Common myeloid progenitor, CD34-positive (primary cell): ENCODE data around the gene RABGAP1.

Experiments used
- CTCF ChIA-PET: fragments of 350-600 bp; sonication (Branson Sonifier 250); formaldehyde crosslinking; loops from one replicate; lab custom pipeline; 2021; ENCODE audit warnings: antibody characterized with exemption; lab: Charles Lee
- POLR2A ChIA-PET: fragments of 350-600 bp; sonication (Branson Sonifier 250); formaldehyde crosslinking; loops from one replicate; lab custom pipeline; 2021; ENCODE audit warnings: antibody characterized with exemption; lab: Charles Lee
- DNase-seq, 3 donors: peaks; one replicate each; pipeline versions ENCODE4 v3.0.0 to v3.0.0-alpha.2; 2013
- H3K27ac ChIP-seq, 2 experiments: 1 replicate in 1 of 2; 2 replicates in 1 of 2; pipeline ENCODE4 v1.7.0; 2013; ENCODE audit warnings: inconsistent platforms in 2 of 2, low read length in 2 of 2, mild to moderate bottlenecking in 2 of 2, low read depth in 1 of 2, moderate library complexity in 1 of 2; ENCODE audit not compliant: severe bottlenecking in 2 of 2, insufficient read depth in 1 of 2, poor library complexity in 1 of 2
- H3K27me3 ChIP-seq, 5 experiments: replicated peaks in 2 of 5; 1 replicate in 3 of 5; 2 replicates in 2 of 5; pipeline versions ENCODE4 v1.6.1 to v1.7.0; 2013; ENCODE audit warnings: low read length in 4 of 5, mild to moderate bottlenecking in 2 of 5, moderate library complexity in 2 of 5, inconsistent platforms in 1 of 5; ENCODE audit not compliant: insufficient read depth in 5 of 5, control insufficient read depth in 4 of 5
- H3K36me3 ChIP-seq, 4 experiments: 1 replicate in 2 of 4; 2 replicates in 2 of 4; pipeline versions ENCODE4 v1.6.1 to v1.7.0; 2013; ENCODE audit warnings: low read length in 3 of 4, control low read depth in 1 of 4, mild to moderate bottlenecking in 1 of 4; ENCODE audit not compliant: control insufficient read depth in 4 of 4, insufficient read depth in 4 of 4
- H3K4me1 ChIP-seq, 4 experiments: 1 replicate in 3 of 4; 2 replicates in 1 of 4; pipeline versions ENCODE4 v1.6.1 to v1.7.1; 2013; ENCODE audit warnings: low read length in 3 of 4, mild to moderate bottlenecking in 3 of 4, control low read depth in 1 of 4, inconsistent platforms in 1 of 4, moderate library complexity in 1 of 4; ENCODE audit not compliant: control insufficient read depth in 4 of 4, insufficient read depth in 4 of 4; ENCODE audit errors: control extremely low read depth in 1 of 4
- H3K4me3 ChIP-seq, 7 experiments: 1 replicate in 4 of 7; 2 replicates in 3 of 7; pipeline versions ENCODE4 v1.5.1 to v1.7.0; 2013; ENCODE audit warnings: mild to moderate bottlenecking in 7 of 7, low read length in 6 of 7, moderate library complexity in 6 of 7, inconsistent platforms in 2 of 7, low read depth in 2 of 7, control low read depth in 1 of 7; ENCODE audit not compliant: insufficient read depth in 4 of 7, control insufficient read depth in 1 of 7; ENCODE audit errors: extremely low read depth in 1 of 7
- H3K9me3 ChIP-seq, 5 experiments: 1 replicate in 4 of 5; 2 replicates in 1 of 5; pipeline versions ENCODE4 v1.6.1 to v1.7.1; 2013; ENCODE audit warnings: low read length in 4 of 5, mild to moderate bottlenecking in 2 of 5, inconsistent platforms in 1 of 5, low read depth in 1 of 5, moderate library complexity in 1 of 5; ENCODE audit not compliant: control insufficient read depth in 4 of 5, insufficient read depth in 2 of 5; ENCODE audit errors: control extremely low read depth in 1 of 5
- WGBS: methylation state at CpG from one replicate; pipeline ENCODE4 v1.1.5; 2013; ENCODE audit not compliant: insufficient coverage; 5-methylcytosine and 5-hydroxymethylcytosine counted together

The RABGAP1 gene

GRCh38 chr9:123128591-123128990 is 187.8 kb downstream of the RABGAP1 start:
- H3K27ac ChIP-seq = no peak overlapping the region
- no peaks in the 10 kb centered on the region for H3K4me1 ChIP-seq
- no peak for DNase-seq
- no peaks in the 10 kb centered on the region for H3K27me3 ChIP-seq
- H3K4me3 ChIP-seq = no peak overlapping the region
- no peaks in the 10 kb centered on the region for H3K9me3 ChIP-seq
- 100% methylated on average over 1 of the region's 4 CpGs for WGBS
- ChIA-PET POLR2A (no interaction called here), CTCF (no interaction called here)
- peaks cover 26 to 55% (median 33%) of the 10 kb centered on the region in 4 experiments for H3K36me3 ChIP-seq

- WGBS = no CpG with 5 or more reads among the region's 1 CpG
- POLR2A ChIA-PET = interaction anchor here (0.7 kb wide), 1 partner anchor 132 kb away, joined by 3 read pairs; no protein-coding TSS in a partner anchor
- CTCF ChIA-PET = interaction anchor here (0.9 kb wide), 1 partner anchor 220 kb away, joined by 3 read pairs; no protein-coding TSS in a partner anchor
These were observed 188.6 kb downstream of the RABGAP1 start for GRCh38 chr9:123129423-123129822.

DNA sequence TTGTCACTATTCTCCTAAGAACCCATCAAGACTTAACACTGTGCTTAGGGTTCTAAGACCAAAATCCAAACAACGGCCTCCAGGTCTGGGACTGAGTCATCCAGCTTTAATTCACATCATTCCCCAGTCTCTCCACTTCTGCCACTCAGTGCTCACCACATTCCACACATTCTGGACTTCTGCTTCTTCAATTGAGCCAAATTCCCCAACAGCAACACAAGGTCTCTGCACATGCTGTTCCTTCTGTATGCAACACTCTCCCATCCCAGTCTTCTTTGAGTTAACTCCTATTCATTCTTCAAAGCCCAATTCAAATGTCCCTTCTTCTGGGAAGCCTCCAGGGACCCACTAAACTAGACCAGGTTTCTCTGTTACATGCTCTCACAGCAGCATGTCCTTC is 190.4 kb downstream of the RABGAP1 start:
- DNase-seq = no peak
- H3K36me3 ChIP-seq = peaks cover 19 to 57% (median 33%) of the 10 kb centered on the region in 4 experiments
- H3K27ac ChIP-seq = no peak overlapping the region
- WGBS = 100% methylated on average over 1 of the region's 1 CpG
- H3K9me3 ChIP-seq = no peaks in the 10 kb centered on the region
- CTCF ChIA-PET = no interaction called here
- H3K4me3 ChIP-seq = no peak overlapping the region
- H3K27me3 ChIP-seq = no peaks in the 10 kb centered on the region
- H3K4me1 ChIP-seq = no peaks in the 10 kb centered on the region
- POLR2A ChIA-PET = no interaction called here

More at GRCh38 chr9:123129423-123129822, 188.6 kb downstream of the RABGAP1 start:
- Histone ChIP-seq H3K36me3 (peaks cover 22 to 54% (median 32%) of the 10 kb centered on the region in 4 experiments), H3K27ac (no peak overlapping the region), H3K9me3 (no peaks in the 10 kb centered on the region), H3K4me1 (no peaks in the 10 kb centered on the region), H3K4me3 (no peak overlapping the region), H3K27me3 (no peaks in the 10 kb centered on the region)
- DNase-seq = no peak

DNA sequence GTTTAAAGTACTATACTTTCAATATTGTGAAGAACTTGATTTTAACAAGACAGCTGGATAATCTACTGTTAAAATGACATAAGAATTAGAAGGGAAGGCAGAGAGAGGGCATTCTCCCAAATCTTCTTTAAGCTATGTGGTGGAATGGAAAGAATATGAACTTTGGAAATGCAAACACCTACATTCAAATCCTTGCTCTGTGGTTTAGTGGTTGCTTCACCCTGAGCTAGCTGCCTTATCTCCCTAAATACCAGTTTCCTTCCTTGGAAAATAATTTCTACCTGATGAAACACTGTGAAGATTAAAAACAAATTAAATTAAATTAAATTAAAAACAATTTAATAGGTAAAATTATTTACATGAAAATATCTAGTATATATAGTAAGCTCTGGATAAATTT is 191.2 kb downstream of the RABGAP1 start:
- Histone ChIP-seq H3K4me3 (no peak overlapping the region), H3K4me1 (no peaks in the 10 kb centered on the region), H3K9me3 (no peaks in the 10 kb centered on the region), H3K27ac (no peak overlapping the region), H3K36me3 (peaks cover 17 to 61% (median 31%) of the 10 kb centered on the region in 4 experiments), H3K27me3 (no peaks in the 10 kb centered on the region)
- ChIA-PET POLR2A (no interaction called here), CTCF (no interaction called here)
- no peak for DNase-seq

- Histone ChIP-seq H3K27me3 (no peaks in the 10 kb centered on the region), H3K27ac (no peak overlapping the region), H3K4me1 (no peaks in the 10 kb centered on the region), H3K36me3 (peaks cover 13 to 55% (median 27%) of the 10 kb centered on the region in 4 experiments), H3K4me3 (no peak overlapping the region), H3K9me3 (no peaks in the 10 kb centered on the region)
- POLR2A ChIA-PET = interaction anchor here (0.5 kb wide), 1 partner anchor 278 kb away, joined by 3 read pairs; no protein-coding TSS in a partner anchor
- 89% methylated on average over 4 of the region's 6 CpGs for WGBS
- no peak for DNase-seq
- CTCF ChIA-PET = no interaction called here
These were observed 191.9 kb downstream of the RABGAP1 start for GRCh38 chr9:123132696-123133095.

GRCh38 chr9:123135430-123135829 is 194.6 kb downstream of the RABGAP1 start:
- no peak for DNase-seq
- 100% methylated on average over 5 of the region's 5 CpGs for WGBS
- Histone ChIP-seq H3K9me3 (no peaks in the 10 kb centered on the region), H3K36me3 (peaks cover 11 to 40% (median 25%) of the 10 kb centered on the region in 4 experiments), H3K27ac (no peak overlapping the region), H3K27me3 (no peaks in the 10 kb centered on the region), H3K4me1 (no peaks in the 10 kb centered on the region), H3K4me3 (no peak overlapping the region)
- POLR2A ChIA-PET = no interaction called here
- CTCF ChIA-PET = interaction anchor here (1.2 to 1.9 kb wide), 2 partner anchors 10 to 12 kb away, joined by 3 to 6 read pairs; no protein-coding TSS in a partner anchor

- Histone ChIP-seq H3K4me3 (no peak overlapping the region), H3K27ac (no peak overlapping the region), H3K27me3 (no peaks in the 10 kb centered on the region), H3K36me3 (peaks cover 8 to 28% (median 16%) of the 10 kb centered on the region in 4 experiments), H3K9me3 (no peaks in the 10 kb centered on the region), H3K4me1 (no peaks in the 10 kb centered on the region)
- CTCF ChIA-PET = no interaction called here
- WGBS = no CpG with 5 or more reads among the region's 2 CpGs
- POLR2A ChIA-PET = no interaction called here
- no peak for DNase-seq
These were observed 197.3 kb downstream of the RABGAP1 start for GRCh38 chr9:123138163-123138562.
